GM12875 (cell line): ENCODE data around the gene CCBE1.

Experiments
- H3K4me3 ChIP-seq: one replicate; pipeline ENCODE4 v1.5.1; 2011; ENCODE audit warnings: low read depth, low read length, control low read depth
- TF ChIP-seq, protein P1 (sequence below): IDR thresholded peaks from 2 replicates; pipeline ENCODE4 v1.5.1; 2011; ENCODE audit warnings: low read depth, mild to moderate bottlenecking, control low read depth, inconsistent platforms, low read length, moderate library complexity, borderline replicate concordance; ENCODE audit not compliant: insufficient read depth

CCBE1 gene

DNA sequence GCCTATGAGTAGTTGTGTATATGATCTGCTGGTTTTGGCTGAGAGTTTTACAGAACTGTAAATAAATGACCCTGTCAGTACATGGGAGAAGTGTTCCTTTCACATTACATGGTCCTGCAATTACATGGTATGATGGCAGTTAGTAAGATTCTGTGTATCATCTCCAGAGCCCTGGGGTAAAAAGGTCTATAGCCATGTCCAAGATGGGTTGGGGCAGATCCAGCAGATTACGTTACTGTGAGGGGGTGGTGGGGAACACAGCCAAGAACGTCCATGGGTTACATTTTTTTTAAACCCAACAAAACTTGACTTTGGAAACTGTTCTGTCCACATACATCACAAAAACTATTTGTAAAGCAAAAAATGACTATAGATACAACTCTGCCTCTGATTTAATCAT is 274.0 kb downstream of the CCBE1 start:
- no peak overlapping the region for H3K4me3 ChIP-seq
- TF ChIP-seq, protein P1, sequence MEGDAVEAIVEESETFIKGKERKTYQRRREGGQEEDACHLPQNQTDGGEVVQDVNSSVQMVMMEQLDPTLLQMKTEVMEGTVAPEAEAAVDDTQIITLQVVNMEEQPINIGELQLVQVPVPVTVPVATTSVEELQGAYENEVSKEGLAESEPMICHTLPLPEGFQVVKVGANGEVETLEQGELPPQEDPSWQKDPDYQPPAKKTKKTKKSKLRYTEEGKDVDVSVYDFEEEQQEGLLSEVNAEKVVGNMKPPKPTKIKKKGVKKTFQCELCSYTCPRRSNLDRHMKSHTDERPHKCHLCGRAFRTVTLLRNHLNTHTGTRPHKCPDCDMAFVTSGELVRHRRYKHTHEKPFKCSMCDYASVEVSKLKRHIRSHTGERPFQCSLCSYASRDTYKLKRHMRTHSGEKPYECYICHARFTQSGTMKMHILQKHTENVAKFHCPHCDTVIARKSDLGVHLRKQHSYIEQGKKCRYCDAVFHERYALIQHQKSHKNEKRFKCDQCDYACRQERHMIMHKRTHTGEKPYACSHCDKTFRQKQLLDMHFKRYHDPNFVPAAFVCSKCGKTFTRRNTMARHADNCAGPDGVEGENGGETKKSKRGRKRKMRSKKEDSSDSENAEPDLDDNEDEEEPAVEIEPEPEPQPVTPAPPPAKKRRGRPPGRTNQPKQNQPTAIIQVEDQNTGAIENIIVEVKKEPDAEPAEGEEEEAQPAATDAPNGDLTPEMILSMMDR = no peak

DNA sequence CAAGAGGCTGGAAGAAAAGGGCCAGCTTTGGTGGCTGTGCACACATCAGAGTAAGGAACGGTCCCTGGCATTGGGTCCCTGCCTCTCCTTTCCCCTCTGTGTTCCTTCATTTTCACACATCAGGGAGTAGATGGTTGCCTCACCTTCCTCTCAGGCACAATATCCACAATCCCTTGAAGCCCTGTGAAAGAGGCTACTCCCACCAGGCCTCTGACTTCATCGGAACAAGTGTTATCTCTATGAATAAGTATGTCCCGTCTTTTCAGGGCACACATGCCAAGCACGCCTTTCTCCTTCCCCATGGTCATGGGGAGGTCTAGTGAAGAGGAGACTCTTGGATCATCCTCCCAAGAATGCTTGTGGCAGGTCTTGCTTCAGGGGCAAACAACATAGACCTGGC is 277.0 kb downstream of the CCBE1 start:
- no peak overlapping the region for H3K4me3 ChIP-seq
- TF ChIP-seq, protein P1 = no peak

DNA sequence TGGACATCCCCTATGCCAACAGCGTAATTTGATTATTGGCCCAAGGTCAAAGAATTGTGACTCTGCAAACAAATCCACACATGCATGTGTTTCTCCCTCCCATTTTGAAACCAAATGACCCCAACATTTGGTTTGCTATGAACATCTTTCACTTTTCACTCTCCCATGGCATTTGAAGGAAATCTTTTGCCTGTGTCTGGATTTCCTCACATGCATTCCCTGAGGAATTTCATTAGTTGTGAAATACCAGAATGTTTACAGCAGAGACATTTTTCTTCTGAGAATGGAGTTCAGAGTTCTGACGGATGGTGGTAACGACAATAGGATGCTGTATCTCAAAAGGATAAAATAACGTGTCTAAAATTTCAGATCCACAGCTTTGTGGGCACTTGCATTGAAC is 277.8 kb downstream of the CCBE1 start:
- TF ChIP-seq, protein P1 = no peak

DNA sequence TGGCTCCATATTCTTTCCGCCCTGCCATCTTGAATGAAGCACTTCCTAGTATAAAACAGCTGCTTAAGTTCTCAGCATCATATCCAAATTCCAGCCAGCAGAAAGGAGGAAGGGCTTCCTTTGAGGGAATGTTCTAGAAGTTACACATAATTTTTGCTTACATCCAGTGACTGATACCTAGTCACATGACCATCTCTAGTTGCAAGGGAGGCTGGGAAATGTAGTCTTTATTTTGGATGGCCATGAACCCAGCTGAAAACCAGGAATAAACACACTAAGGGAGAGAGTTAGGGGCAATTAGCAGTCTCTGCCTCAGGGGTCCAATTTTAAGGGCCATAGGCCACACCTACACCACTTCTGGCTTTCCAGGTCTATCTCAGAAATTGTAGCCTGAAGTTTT is 280.4 kb downstream of the CCBE1 start:
- no peak overlapping the region for H3K4me3 ChIP-seq
- TF ChIP-seq, protein P1 = no peak

More for the DNA sequence above, 277.8 kb downstream of the CCBE1 start:
- H3K4me3 ChIP-seq = no peak overlapping the region

DNA sequence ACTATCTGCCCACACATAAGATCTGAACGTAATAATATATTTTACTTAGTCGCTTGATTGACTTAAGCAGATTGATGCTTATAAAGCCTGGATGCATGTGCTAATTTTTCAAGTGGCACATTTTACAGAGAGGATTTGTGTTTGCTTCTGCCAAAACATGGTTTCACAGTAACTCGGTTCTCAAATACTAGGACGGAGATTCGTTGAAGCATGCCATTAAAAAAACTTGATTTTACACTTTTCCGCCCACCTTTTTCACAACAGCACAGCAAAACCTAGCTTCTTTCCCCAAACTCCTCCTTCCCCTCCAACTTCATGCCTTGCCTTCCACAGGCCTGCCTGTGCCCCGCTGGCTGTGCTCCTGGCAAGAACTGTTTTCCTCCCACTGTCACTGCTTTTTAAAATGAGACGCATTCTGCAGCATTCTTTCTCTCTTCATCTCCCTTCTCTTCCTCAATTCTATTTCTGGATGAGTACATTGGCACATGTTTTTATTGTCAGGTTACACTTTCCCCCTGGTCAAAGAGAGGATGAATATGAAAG is 283.0 kb downstream of the CCBE1 start:
- TF ChIP-seq, protein P1 = no peak
- H3K4me3 ChIP-seq = no peak overlapping the region

DNA sequence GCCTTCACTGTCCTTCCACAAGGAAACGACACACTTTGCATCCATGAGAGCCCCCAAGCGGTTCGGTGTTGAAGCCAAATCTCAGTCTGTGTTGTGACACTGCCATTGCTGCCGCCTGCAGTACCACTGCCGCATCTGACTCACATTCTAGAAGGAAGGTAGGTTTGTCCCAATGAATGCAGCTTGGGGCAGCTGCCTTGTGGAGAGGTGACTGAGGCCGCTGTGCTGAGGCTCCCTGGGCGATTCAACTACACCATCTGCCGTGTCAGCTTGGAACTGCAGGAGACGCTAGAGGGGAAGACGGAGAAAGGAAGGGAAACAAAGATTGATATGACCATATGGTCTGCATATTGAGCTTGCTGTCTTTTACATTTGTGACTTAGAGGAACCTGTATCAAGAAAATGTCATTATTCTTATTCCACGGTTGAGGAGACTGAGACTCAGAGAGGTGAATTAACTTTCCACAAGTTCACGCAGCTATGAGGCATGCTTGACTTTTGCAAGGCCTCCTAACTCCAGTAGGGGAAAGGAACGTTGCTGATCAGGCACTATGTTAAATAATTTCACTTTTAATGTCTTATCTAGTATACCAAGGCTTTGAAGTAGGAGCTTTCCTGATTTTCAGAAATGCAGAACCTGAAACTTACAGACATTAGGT is 294.7 kb downstream of the CCBE1 start:
- TF ChIP-seq, protein P1 = peak; percentile 95
- H3K4me3 ChIP-seq = no peak overlapping the region

DNA sequence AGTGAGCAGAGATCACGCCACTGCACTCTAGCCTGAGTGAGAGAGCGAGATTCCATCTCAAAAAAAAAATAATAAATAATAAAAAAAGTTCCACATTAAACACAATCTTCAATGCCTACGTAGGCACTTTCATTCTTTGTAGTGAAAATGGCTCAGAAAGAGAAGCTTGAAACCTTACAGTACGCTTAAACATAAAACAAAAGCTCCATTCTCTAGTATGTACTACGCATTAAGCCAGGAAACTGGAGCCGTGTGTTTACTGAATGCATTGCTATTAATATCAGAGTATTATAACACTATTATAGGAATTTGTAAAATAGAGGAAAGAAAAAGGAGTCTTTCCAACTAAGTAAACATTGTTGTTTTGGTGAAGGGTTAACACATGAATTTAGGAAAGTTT is 296.8 kb downstream of the CCBE1 start:
- H3K4me3 ChIP-seq = no peak overlapping the region
- TF ChIP-seq, protein P1 = no peak
